ENCODE measurements around the gene PAGE4.

PAGE4 gene

GRCh38 chrX:49862093-49862492 lies 33.0 kb downstream of the PAGE4 start:
- DNase-seq (ENCODE audit: insufficient read length, low spot score), result no peak
- no peak for FAIRE-seq

- FAIRE-seq (no peak), DNase-seq (ENCODE audit: insufficient read length, low spot score) (no peak)
Observed at GRCh38 chrX:49868739-49869138, 39.6 kb downstream of the PAGE4 start.

- FAIRE-seq, result peak; percentile 90
- no peak for DNase-seq (ENCODE audit: insufficient read length, low spot score)
Observed at GRCh38 chrX:49876750-49877149, 47.6 kb downstream of the PAGE4 start.

GRCh38 chrX:49877397-49878101 lies 48.4 kb downstream of the PAGE4 start:
- DNase-seq (ENCODE audit: insufficient read length, low spot score), result no peak
- FAIRE-seq, result no peak

GRCh38 chrX:49878128-49878833 lies 49.2 kb downstream of the PAGE4 start:
- DNase-seq (ENCODE audit: insufficient read length, low spot score) (no peak), FAIRE-seq (no peak)

DNA sequence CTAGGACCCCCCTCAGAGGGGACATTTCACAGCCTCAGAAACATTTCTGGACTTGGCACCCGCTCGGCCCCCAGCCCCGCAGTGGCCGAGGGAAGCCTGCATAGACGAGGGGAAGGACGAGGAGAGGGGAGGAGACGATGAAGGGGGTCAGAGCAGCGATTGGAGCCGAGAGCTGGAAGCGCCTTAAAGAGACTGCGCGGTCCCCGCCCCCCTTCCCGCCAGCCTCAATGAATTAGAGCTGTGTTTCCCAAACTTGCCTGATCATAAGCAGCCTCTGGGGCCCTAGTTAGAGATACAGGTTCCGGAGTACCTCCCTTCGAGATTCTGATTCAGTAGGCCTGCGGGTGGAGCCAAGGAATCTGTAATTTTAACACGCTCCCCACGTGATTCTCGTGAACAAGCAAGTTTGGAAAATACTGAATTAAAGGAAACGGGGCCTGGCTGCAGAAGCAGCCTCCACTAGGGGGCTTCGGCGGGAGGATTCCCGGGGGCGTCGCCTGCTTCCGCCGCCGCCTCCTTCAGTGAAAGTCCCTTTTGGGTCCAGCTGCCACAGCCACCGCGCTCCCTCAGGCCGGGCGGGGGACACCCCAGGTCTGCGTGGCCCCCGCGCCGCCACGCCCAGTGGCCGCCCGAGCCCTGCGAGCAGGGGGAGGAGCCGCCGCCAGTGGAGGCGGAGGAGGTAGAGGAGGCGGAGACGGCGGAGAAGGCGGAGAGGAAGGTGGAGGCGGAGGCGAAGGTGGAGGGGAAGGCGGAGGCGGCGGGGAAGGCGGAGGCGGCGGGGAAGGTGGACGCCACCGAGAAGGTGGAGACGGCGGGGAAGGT lies 49.9 kb downstream of the PAGE4 start, which contains the start of gene USP27X:
USP27X (plus strand) TSS at position 651 of the 822 bp plus-strand sequence. CDS start 824 bp downstream, outside the sequence.
- FAIRE-seq (peak; percentile 78), DNase-seq (ENCODE audit: insufficient read length, low spot score) (peak; percentile 59)

DNA sequence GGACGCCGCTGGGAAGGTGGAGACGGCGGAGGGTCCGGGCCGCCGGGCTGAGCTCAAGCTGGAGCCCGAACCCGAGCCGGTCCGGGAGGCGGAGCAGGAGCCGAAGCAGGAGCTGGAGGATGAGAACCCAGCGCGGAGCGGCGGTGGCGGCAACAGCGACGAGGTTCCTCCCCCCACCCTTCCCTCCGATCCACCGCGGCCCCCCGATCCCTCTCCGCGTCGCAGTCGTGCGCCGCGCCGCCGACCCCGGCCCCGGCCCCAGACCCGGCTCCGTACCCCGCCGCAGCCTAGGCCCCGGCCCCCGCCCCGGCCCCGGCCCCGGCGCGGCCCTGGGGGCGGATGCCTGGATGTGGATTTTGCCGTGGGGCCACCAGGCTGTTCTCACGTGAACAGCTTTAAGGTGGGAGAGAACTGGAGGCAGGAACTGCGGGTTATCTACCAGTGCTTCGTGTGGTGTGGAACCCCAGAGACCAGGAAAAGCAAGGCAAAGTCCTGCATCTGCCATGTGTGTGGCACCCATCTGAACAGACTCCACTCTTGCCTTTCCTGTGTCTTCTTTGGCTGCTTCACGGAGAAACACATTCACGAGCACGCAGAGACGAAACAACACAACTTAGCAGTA lies 50.7 kb downstream of the PAGE4 start:
- DNase-seq (ENCODE audit: insufficient read length, low spot score) (peak; percentile 1), FAIRE-seq (no peak)

DNA sequence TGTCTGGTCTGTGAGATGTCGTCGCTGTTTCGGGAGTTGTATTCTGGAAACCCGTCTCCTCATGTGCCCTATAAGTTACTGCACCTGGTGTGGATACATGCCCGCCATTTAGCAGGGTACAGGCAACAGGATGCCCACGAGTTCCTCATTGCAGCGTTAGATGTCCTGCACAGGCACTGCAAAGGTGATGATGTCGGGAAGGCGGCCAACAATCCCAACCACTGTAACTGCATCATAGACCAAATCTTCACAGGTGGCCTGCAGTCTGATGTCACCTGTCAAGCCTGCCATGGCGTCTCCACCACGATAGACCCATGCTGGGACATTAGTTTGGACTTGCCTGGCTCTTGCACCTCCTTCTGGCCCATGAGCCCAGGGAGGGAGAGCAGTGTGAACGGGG lies 51.6 kb downstream of the PAGE4 start:
- FAIRE-seq, result no peak
- DNase-seq (ENCODE audit: insufficient read length, low spot score), result no peak

All from GM19239 (cell line).